Glomerular endothelial cell (primary cell): ENCODE measurements around the gene PTPRO. TPM values are rescaled to one million over a fixed set of nuclear protein-coding genes. Genes with fewer than 3 reads are reported as not detected.

ENCODE experiments used
- DNase-seq: peaks from one replicate; pipeline ENCODE4 v3.0.0-alpha.2; 2011; ENCODE audit warnings: low read depth, low spot score; ENCODE audit errors: extremely low read depth
- total RNA-seq: library from RNA; depleted of rRNA; stranded (reverse); fragments of >200 nt; gene quantifications from 2 replicates; pipeline ENCODE4 v1.2.3, GENCODE V29; 2015

Gene PTPRO
- total RNA-seq, 1 donor from 2014 or later, result not detected

GRCh38 chr12:15550793-15551192, 228.5 kb downstream of the PTPRO start:
- DNase-seq, result no peak

GRCh38 chr12:15555446-15555845, 233.1 kb downstream of the PTPRO start:
- no peak for DNase-seq

GRCh38 chr12:15556411-15557102, 234.2 kb downstream of the PTPRO start:
- no peak for DNase-seq

GRCh38 chr12:15558915-15559528, 236.7 kb downstream of the PTPRO start:
- DNase-seq, result no peak

GRCh38 chr12:15561396-15561795, 239.1 kb downstream of the PTPRO start:
- no peak for DNase-seq

- DNase-seq, result no peak
These were observed 240.0 kb downstream of the PTPRO start for GRCh38 chr12:15562263-15562662.

GRCh38 chr12:15563663-15564062, 241.4 kb downstream of the PTPRO start:
- DNase-seq, result peak; percentile 18

- DNase-seq, result no peak
These were observed 252.0 kb downstream of the PTPRO start for GRCh38 chr12:15574353-15574752.

- DNase-seq, result no peak
These were observed 253.6 kb downstream of the PTPRO start for GRCh38 chr12:15575671-15576541.

GRCh38 chr12:15580431-15580830, 258.1 kb downstream of the PTPRO start:
- no peak for DNase-seq

- DNase-seq, result no peak
These were observed 258.7 kb downstream of the PTPRO start for GRCh38 chr12:15581006-15581405.

- DNase-seq, result no peak
These were observed 261.5 kb downstream of the PTPRO start for GRCh38 chr12:15583804-15584203.

GRCh38 chr12:15584366-15585041, 262.2 kb downstream of the PTPRO start:
- DNase-seq, result no peak

- no peak for DNase-seq
These were observed 267.2 kb downstream of the PTPRO start for GRCh38 chr12:15589328-15590032.

- no peak for DNase-seq
These were observed 268.0 kb downstream of the PTPRO start for GRCh38 chr12:15590180-15590826.

GRCh38 chr12:15591811-15592210, 269.5 kb downstream of the PTPRO start:
- no peak for DNase-seq

- no peak for DNase-seq
These were observed 270.6 kb downstream of the PTPRO start for GRCh38 chr12:15592934-15593333.

GRCh38 chr12:15596174-15596573, 273.9 kb downstream of the PTPRO start:
- DNase-seq, result no peak

GRCh38 chr12:15597125-15597830, 275.0 kb downstream of the PTPRO start:
- no peak for DNase-seq
